Fibroblast of mammary gland (primary cell): Measurements from ENCODE around the gene DPH6.

ENCODE experiments used
- DNase-seq: peaks from one replicate; pipeline ENCODE4 v3.0.0-alpha.2; 2010; ENCODE audit warnings: low read depth
- H3K4me3 ChIP-seq: 2 replicates; pipeline ENCODE4 v1.5.1; 2011; ENCODE audit warnings: low read depth, mild to moderate bottlenecking, low read length, moderate library complexity; ENCODE audit not compliant: control insufficient read depth
- TF ChIP-seq, protein P1 (sequence below): conservative IDR thresholded peaks from 2 replicates; pipeline ENCODE4 v1.5.1; 2011; ENCODE audit warnings: low read depth, low read length, inconsistent platforms; ENCODE audit not compliant: control insufficient read depth, insufficient read depth

The DPH6 gene

DNA sequence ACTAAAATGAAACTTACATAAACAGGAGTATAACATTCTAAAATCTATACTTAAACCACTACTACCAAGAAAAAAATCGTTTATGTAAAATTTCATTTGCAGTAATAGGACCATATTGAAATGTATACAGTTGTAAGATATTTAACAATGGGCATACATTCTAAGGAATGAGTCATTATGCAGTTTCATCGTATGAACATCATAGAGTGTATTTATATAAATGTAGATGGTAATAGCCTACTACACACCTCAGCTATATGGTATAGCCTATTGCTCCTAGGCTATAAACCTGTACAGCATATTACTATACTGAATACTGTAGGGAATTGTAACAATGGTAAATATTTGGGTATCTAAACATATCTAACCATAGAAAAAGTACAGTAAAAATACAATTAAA, 79.5 kb downstream of the DPH6 start:
- H3K4me3 ChIP-seq = no peak overlapping the region
- DNase-seq = no peak
- TF ChIP-seq, protein P1, sequence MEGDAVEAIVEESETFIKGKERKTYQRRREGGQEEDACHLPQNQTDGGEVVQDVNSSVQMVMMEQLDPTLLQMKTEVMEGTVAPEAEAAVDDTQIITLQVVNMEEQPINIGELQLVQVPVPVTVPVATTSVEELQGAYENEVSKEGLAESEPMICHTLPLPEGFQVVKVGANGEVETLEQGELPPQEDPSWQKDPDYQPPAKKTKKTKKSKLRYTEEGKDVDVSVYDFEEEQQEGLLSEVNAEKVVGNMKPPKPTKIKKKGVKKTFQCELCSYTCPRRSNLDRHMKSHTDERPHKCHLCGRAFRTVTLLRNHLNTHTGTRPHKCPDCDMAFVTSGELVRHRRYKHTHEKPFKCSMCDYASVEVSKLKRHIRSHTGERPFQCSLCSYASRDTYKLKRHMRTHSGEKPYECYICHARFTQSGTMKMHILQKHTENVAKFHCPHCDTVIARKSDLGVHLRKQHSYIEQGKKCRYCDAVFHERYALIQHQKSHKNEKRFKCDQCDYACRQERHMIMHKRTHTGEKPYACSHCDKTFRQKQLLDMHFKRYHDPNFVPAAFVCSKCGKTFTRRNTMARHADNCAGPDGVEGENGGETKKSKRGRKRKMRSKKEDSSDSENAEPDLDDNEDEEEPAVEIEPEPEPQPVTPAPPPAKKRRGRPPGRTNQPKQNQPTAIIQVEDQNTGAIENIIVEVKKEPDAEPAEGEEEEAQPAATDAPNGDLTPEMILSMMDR = no peak

DNA sequence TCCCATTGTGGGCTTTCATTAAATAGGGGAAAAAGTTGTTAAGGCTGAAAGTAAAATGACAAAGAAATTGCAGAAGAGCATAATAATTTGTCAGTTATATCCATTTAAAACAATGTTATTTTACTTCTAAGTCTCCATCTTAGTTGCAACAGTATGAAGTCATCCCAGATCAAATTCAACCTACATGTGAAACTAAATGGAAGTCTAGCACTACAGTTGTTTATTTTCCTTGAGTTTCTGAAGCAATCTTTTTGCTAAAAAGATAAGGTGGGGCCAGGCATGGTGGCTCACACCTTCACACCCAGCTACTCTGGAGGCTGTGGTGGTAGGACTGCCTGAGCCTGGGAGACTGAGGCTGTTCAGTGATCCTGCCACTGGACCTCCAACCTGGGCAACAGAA, 80.2 kb downstream of the DPH6 start:
- DNase-seq = no peak
- H3K4me3 ChIP-seq = no peak overlapping the region
- TF ChIP-seq, protein P1 = no peak

DNA sequence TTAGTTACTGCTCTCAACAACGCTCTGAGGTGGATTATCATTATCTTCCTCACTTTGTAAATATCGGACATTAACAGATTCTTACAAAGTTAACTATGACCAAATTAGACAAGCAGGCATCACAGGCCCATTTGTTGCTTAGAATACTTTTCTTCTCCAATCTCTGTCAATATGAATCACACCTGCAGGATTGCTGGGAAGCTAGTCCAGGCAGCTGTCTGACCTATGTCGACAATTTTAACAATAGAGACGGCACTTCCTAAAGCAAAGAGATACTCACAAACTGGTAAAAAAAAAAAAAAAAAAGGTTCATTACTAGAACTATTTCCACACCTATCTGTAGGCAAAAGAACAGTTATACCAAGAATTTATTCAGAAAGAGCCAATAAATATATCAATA, 85.3 kb downstream of the DPH6 start:
- TF ChIP-seq, protein P1 = no peak
- DNase-seq = no peak
- no peak overlapping the region for H3K4me3 ChIP-seq

DNA sequence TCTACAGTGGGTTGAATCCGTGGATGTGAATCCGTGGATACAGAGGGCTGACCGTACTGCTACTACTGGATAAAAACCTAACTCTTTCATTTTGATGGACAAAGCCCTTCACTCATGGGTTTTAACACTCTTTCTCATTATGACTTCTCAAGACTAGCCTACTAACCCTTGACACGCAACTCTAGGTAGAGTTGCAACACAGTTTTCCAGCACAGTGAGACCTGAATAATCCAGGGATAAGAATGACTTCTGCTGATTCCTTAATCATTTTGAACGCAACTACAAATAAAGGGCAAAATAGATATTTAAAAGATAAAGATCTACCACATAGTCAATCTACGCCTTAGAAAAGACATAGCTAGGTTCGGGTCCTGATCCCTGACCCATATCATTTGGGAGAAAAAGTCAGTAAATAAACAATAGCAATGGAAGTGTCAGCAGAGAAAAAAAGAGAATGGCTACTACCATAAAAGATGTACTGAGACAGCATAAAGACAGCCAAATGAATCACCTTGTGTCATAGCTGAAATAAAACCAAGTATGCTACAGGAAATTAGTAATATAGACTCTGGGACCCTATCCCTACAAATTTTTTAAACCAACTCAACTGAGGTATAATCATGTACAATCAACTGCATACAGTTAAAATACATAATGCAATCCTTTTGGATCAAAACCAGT, 87.6 kb downstream of the DPH6 start:
- TF ChIP-seq, protein P1 = no peak
- DNase-seq = peak; percentile 45
- no peak overlapping the region for H3K4me3 ChIP-seq

DNA sequence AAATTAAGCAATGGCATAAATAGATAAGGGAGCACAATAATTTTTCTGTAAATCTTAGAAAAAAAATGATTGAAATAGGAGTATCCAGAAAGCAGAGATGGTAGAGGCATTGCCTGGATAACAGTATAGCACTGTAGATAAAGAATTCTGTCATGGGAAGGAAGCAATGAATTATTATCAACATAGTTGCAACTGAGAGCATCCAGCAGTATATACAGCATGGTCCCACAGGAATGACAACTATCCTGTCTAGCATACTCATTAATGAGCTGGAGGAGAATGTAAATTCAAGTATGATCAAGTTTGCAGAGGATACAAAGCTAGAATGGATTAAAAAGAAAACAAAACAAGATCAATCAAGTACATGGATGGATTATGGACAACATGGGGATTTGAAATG, 90.8 kb downstream of the DPH6 start:
- DNase-seq = no peak

DNA sequence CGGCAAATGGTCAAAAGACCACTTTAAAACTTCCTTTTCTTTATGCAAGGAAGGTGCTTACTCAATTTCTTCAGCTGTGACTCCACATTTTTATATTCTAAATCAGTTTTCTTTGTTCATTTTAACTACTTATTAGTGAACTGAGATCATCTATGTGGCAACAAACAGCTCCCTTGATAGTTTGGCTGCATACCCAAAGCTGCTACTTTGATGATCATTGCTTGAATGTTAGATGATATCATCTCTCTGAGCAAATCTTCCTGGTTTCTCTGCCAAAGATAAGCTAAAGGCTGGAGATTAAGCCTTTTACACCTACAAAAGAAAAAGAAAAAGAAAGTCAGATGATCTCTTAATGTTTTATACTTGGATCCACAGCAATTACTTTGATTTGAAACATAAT, 95.5 kb downstream of the DPH6 start:
- TF ChIP-seq, protein P1 = no peak
- no peak overlapping the region for H3K4me3 ChIP-seq
- DNase-seq = peak; percentile 90

More for the DNA sequence above, 90.8 kb downstream of the DPH6 start:
- TF ChIP-seq, protein P1 = no peak
- H3K4me3 ChIP-seq = no peak overlapping the region

DNA sequence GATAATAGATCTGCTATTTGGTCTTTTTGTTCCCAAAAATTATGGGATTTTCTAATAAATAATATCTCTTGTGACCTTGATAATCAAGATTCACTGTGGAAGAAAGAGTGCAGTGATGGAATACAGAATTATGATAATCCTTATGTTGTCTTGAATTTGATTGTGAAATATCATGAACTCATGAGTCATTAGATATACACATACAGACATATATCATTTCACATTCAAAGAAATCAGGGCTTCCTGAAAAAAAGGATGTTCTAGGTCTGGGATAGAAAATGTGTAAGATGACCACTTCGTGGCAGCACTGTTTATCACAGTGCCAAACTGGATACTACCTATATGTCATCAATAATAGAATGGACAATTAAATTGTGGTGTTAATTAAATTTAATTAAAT, 97.7 kb downstream of the DPH6 start:
- H3K4me3 ChIP-seq = no peak overlapping the region
- TF ChIP-seq, protein P1 = no peak
- peak; percentile 47 for DNase-seq
